GM12892 (cell line): ENCODE measurements around the gene PTPRS.

Experiments
- POLR2A ChIP-seq: IDR thresholded peaks from 2 replicates; pipeline ENCODE4 v1.6.1; 2011; ENCODE audit warnings: low read depth, low read length, control low read depth
- POLR2AphosphoS5 ChIP-seq: IDR thresholded peaks from 2 replicates; pipeline ENCODE4 v1.6.1; 2011; ENCODE audit warnings: low read depth, low read length, control low read depth
- TAF1 ChIP-seq: IDR thresholded peaks from 2 replicates; pipeline ENCODE4 v1.6.1; 2011; ENCODE audit warnings: low read depth, mild to moderate bottlenecking, control low read depth, low read length, borderline replicate concordance

DNA sequence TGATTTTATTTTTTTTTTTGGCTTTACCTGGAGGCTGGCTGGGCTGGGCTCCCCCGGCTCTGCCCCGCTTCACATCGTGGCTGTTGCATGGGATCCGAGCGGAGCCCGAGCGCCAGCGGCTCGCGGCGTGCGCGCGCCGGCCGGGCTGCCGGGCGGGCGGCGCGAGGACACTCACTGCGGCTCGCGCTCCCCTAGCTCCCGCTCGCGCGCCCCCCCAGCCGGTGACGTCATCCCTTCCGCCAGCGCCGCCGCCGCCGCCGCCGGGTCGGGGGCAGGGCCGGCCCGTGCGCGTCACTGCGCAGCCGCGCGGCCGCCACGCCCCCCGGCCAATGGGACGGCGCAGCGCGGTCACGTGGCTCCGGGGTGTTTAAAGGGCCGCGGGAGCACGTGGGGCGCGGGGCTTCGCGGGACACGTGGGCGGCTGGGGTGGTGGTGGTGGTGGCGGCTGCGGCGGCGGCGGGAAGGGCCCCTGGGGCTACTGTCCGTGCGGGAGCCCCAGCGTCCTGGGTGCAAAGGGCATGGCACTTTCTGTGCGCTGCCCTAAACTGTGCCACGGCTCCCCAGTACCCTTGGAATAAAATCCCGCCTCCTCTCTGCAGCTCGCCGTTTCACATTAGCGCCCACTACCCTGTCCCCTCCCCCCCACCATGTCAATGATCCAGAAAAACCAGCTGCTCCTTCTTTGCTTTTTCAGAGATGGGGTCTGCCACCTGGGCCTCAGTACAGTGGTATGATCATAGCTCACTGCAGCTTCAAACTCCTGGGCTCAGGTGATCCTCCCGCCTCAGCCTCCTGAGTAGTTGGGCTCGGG is at the start of gene PTPRS:
- TF ChIP-seq POLR2AphosphoS5 (no peak), TAF1 (no peak), POLR2A (no peak)
